Skin epidermis (tissue), 12 donors: ENCODE data around the gene LGI4.

ENCODE experiments used
- H3K27ac ChIP-seq, 21 experiments: fragments of 200-600 bp; sonication (generic) in 11 of 21; one replicate each; pipeline ENCODE4 v1.5.0; 2020; ENCODE audit warnings: mild to moderate bottlenecking in 3 of 21, inconsistent platforms in 2 of 21, moderate library complexity in 2 of 21
- H3K4me3 ChIP-seq, 7 experiments: fragments of 200-600 bp; sonication (generic) in 2 of 7; one replicate each; pipeline ENCODE4 v1.5.0; 2020; ENCODE audit warnings: inconsistent platforms in 2 of 7, mild to moderate bottlenecking in 2 of 7, moderate library complexity in 1 of 7

LGI4 gene

DNA sequence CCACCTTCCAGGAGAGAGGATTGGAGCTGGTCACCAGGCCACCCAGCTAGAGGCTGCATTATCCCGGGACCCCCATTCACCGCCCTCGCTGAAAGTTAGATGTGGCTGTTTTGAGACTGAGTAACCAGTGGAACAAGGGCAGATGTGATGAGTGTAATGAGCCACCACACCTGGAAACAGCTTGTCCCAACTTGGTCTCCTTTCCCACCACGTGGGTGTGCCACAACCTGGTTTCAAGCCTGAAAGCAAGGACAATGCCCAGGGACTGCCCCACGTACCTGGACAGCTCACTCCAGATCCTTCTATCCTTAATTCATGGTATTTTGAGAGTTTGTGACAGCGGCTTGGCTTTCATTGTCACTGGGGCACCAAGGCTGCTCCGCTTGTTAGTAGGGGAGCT, 7.0 kb downstream of the LGI4 start:
- Histone ChIP-seq H3K4me3 (no peak overlapping the region), H3K27ac (peak overlapping the region in 6 of 21 experiments; percentile 1 to 86 (median 42))

DNA sequence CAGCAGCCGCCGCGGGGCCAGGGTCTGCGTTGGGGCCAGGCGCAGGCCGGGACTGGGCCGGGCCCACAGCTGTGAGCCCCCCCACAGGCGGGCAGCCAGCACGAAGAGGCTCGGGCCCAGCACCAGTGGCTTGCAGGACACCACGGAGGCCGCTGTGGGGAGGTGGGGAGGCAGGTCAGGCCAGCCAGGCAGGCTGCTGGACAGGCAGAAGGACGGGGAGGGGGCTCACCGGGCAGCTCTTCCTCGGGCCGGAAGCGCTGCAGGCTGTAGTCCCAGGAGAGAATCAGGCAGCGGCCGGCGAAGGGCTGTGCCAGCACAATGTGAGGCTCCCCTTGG, 8.3 kb downstream of the LGI4 start:
- H3K27ac ChIP-seq, result peak overlapping the region in 9 of 21 experiments; percentile 6 to 86 (median 27)
- no peak overlapping the region for H3K4me3 ChIP-seq

GRCh38 chr19:35125749-35126623, 8.9 kb downstream of the LGI4 start:
- H3K27ac ChIP-seq, result peak overlapping the region in 10 of 21 experiments; percentile 6 to 88 (median 81)
- no peak overlapping the region for H3K4me3 ChIP-seq

DNA sequence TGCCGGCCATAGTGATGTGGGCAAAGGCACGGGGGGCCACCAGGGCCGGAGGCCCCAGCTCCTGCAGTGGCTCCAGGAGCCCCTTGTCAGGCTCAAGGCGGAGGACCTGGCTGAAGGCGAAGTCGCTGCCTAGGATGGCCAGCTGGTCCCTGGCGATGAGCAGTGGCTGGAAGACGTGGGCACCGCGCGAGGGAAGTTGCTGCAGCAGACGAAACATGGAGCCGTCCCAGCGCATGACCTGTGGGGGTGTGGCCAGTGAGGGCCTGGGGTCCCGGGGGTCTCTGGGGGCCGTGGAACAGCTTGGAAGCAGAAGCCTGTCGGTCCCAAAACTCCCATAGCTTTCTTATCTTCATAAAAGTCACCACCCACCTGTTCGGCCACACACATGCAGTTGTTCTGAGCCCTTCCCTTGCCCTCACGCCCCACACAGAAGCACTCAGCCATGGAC, 9.6 kb downstream of the LGI4 start:
- Histone ChIP-seq H3K27ac (peak overlapping the region in 18 of 21 experiments; percentile 53 to 89 (median 82)), H3K4me3 (peak overlapping the region in 1 of 7 experiments; percentile 39)

DNA sequence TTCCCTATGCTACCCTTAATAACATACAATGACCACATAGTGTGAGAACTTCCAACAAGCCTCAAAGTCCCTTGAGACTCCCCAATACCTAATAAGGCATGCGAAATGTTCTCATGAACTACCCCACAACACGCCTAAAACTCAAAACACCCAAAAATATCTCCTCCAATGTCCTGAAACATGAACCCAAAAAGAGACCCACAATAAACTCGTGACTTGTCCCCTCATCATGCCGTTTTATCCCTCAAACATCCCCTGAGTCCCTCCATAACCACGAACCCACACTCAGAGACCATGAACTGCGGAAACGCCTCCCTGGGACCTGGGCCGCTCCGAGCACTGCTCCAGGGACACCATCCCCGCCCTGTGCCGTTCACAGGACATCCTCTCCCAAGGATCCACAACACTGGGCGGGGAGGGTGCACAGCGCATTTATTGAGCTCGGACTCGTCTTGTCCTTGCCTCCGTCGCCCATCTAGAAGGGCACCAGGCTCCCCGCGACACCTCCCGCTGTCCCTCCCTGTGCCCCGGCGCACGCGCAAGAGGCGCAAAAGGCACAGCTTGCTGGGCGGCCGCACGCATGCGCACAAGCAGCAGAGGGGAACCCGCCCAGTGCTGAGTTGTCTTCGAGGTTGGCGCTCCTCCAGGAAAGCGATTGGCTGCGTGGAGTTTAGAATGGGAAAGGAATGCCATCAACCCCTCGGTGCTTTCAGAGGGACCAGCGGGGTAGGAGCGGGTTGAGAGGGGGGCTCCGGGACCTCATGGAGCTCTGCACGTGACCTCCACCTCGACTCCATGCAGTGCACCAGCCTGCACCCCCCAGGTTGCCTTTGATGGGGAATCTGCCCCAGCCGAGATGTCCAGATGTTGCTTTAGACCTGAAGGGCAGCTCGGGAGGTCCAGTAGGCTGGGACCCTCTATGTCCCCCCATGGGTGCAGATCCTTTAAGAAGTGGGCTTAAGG, 10.5 kb downstream of the LGI4 start:
- Histone ChIP-seq H3K4me3 (peak overlapping the region; percentile 21 to 40 (median 34)), H3K27ac (peak overlapping the region in 20 of 21 experiments; percentile 53 to 89 (median 82))

GRCh38 chr19:35123573-35123972, 11.3 kb downstream of the LGI4 start:
- H3K27ac ChIP-seq, result peak overlapping the region in 20 of 21 experiments; percentile 53 to 89 (median 82)
- no peak overlapping the region for H3K4me3 ChIP-seq

GRCh38 chr19:35122687-35123551, 11.9 kb downstream of the LGI4 start:
- Histone ChIP-seq H3K27ac (peak overlapping the region in 20 of 21 experiments; percentile 53 to 89 (median 82)), H3K4me3 (no peak overlapping the region)

GRCh38 chr19:35120898-35121297, 14.0 kb downstream of the LGI4 start:
- Histone ChIP-seq H3K27ac (peak overlapping the region in 20 of 21 experiments; percentile 14 to 87 (median 76)), H3K4me3 (no peak overlapping the region)

GRCh38 chr19:35120492-35120891, 14.4 kb downstream of the LGI4 start:
- H3K4me3 ChIP-seq, result no peak overlapping the region
- H3K27ac ChIP-seq, result peak overlapping the region in 20 of 21 experiments; percentile 14 to 88 (median 76)

GRCh38 chr19:35119578-35120155, 15.2 kb downstream of the LGI4 start:
- peak overlapping the region in 17 of 21 experiments; percentile 7 to 88 (median 76) for H3K27ac ChIP-seq

GRCh38 chr19:35119091-35119490, 15.8 kb downstream of the LGI4 start:
- Histone ChIP-seq H3K4me3 (peak overlapping the region; percentile 3 to 58 (median 9)), H3K27ac (peak overlapping the region in 19 of 21 experiments; percentile 2 to 88 (median 70))

More at GRCh38 chr19:35119578-35120155, 15.2 kb downstream of the LGI4 start:
- H3K4me3 ChIP-seq, result peak overlapping the region in 3 of 7 experiments; percentile 3 to 58 (median 29)

DNA sequence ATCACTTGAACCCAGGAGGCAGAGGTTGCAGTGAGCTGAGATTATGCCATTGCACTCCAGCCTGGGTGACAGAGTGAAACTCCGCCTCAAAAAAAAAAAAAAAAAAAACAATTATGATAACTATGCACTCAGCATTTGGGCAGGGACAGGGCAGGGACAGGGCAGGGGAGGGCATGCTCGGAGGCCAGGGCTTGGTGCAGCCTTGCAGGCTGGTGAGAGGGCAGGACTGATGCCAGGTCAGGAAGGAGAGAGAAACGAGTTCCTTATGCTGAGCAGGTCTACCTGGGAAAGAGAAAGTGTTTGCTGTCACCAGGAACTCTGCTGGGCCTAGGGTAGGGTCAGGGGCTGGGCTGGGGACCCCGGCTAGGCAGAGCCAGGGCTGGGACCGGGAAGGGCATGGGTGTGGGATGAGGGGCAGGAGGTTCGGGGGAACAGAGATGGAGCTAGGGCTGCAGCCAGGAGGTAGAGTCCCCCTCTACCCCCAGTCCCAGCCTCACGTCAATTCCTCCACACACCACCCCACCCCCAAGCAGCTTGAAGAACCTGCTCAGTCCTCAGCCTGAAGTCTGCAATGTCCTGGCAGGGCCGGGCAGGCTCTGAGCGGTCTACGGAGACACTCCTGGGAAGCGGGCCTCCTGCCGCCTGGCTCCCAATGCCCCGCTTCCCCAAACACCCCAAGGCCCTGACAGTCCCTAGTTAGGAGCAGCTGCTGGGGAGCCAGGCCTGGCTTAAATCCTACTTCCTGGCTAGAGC, 16.4 kb downstream of the LGI4 start:
- peak overlapping the region; percentile 3 to 58 (median 9) for H3K4me3 ChIP-seq
- peak overlapping the region in 19 of 21 experiments; percentile 2 to 88 (median 76) for H3K27ac ChIP-seq

- peak overlapping the region; percentile 32 to 58 (median 40) for H3K4me3 ChIP-seq
- peak overlapping the region in 15 of 21 experiments; percentile 29 to 88 (median 81) for H3K27ac ChIP-seq
Observed at GRCh38 chr19:35117799-35118198, 17.1 kb downstream of the LGI4 start.

- Histone ChIP-seq H3K4me3 (peak overlapping the region; percentile 32 to 58 (median 40)), H3K27ac (peak overlapping the region in 20 of 21 experiments; percentile 69 to 88 (median 82))
Observed at GRCh38 chr19:35117116-35117515, 17.7 kb downstream of the LGI4 start.

DNA sequence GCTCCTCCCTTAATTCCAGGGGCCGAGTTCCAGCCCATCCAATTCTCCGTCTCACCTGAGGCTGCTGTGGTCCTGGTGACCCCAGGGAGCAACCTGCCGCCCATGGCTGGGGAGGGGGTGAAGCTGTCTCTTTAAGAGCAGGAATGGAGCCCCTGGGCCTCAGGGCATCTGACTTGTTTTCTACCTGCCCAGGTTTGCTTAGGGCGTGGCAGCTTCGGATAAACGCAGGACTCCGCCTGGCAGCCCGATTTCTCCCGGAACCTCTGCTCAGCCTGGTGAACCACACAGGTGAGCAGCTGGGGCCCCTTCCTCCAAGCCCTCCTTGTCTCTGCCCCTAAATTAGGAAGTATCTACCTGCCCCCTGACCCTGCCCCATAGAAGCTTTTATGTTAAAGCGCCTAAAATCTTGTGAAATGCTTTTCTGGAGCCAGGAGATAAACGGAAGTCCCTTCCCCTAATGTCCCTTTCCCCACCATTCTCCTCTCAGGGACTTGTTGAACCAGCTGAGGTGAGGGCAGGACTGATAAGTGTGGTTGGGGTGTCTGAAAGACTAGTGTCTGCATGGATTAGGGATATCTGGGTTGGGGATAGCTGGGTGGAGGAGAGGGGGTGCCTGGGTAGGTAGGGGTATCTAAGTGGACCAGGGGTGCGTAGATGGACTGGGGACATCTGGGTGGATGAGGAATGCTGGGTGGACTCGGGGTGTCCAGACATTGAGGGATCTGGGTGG, 18.6 kb downstream of the LGI4 start:
- Histone ChIP-seq H3K27ac (peak overlapping the region; percentile 62 to 88 (median 81)), H3K4me3 (peak overlapping the region; percentile 32 to 58 (median 40))

- peak within 1 kb of the TSS; percentile 32 to 58 (median 40) for H3K4me3 ChIP-seq
- peak within 1 kb of the TSS; percentile 62 to 88 (median 81) for H3K27ac ChIP-seq
Observed at GRCh38 chr19:35115177-35115951, 19.5 kb downstream of the LGI4 start, which contains the start of gene FXYD3. Gene FXYD3 (plus strand): TSS chr19:35115823. CDS start chr19:35119377, 3,554 bp downstream.
